Neuronal stem cell (in vitro differentiated cells): ENCODE data around the gene TOP3A.

Experiments used
- DNase-seq: peaks from one replicate; pipeline ENCODE4 v3.0.0-alpha.2; 2013; ENCODE audit warnings: low spot score
- H2AFZ ChIP-seq: one replicate; pipeline ENCODE4 v1.6.1; 2013; ENCODE audit warnings: mild to moderate bottlenecking, low read length, inconsistent platforms
- H2AK5ac ChIP-seq: 2 replicates; pipeline ENCODE4 v1.6.1; 2013; ENCODE audit warnings: low read depth, mild to moderate bottlenecking, inconsistent platforms, low read length, moderate library complexity, mixed read lengths
- H2BK120ac ChIP-seq: 2 replicates; pipeline ENCODE4 v1.6.1; 2013; ENCODE audit warnings: low read depth, mild to moderate bottlenecking, inconsistent platforms, low read length, moderate library complexity, mixed read lengths
- H2BK12ac ChIP-seq: one replicate; pipeline ENCODE4 v1.6.1; 2013; ENCODE audit warnings: low read length, inconsistent platforms
- H2BK15ac ChIP-seq: 2 replicates; pipeline ENCODE4 v1.6.1; 2013; ENCODE audit warnings: mild to moderate bottlenecking, low read length, inconsistent platforms, mixed read lengths
- H2BK5ac ChIP-seq: one replicate; pipeline ENCODE4 v1.6.1; 2013; ENCODE audit warnings: inconsistent platforms, mild to moderate bottlenecking, low read length, moderate library complexity
- H3K14ac ChIP-seq: one replicate; pipeline ENCODE4 v1.6.1; 2013; ENCODE audit warnings: low read length, inconsistent platforms
- H3K18ac ChIP-seq: 2 replicates; pipeline ENCODE4 v1.6.1; 2013; ENCODE audit warnings: low read length, inconsistent platforms
- H3K23ac ChIP-seq: 2 replicates; pipeline ENCODE4 v1.6.1; 2013; ENCODE audit warnings: low read depth, mild to moderate bottlenecking, mixed read lengths, low read length, inconsistent platforms; ENCODE audit not compliant: poor library complexity
- H3K27ac ChIP-seq: replicated peaks from 3 replicates; pipeline ENCODE4 v1.5.1; 2013; ENCODE audit warnings: low read length, inconsistent platforms
- H3K27me3 ChIP-seq, 3 experiments: 2 replicates each; pipeline ENCODE4 v1.6.1; 2013; ENCODE audit warnings: low read length in 3 of 3, mild to moderate bottlenecking in 2 of 3, inconsistent platforms in 1 of 3, low read depth in 1 of 3, mixed read lengths in 1 of 3, moderate library complexity in 1 of 3; ENCODE audit not compliant: control insufficient read depth in 3 of 3, insufficient read depth in 3 of 3
- H3K36me3 ChIP-seq, 2 donors: replicated peaks in 1 of 2; 2 replicates each; pipeline ENCODE4 v1.6.1; 2013; ENCODE audit warnings: low read length in 2 of 2; ENCODE audit not compliant: control insufficient read depth in 2 of 2, insufficient read depth in 2 of 2
- H3K4ac ChIP-seq: 2 replicates; pipeline ENCODE4 v1.6.1; 2013; ENCODE audit warnings: inconsistent platforms, mild to moderate bottlenecking, low read length, moderate library complexity
- H3K4me1 ChIP-seq, 2 donors: 1 replicate in 1 of 2; 2 replicates in 1 of 2; pipeline ENCODE4 v1.6.1; 2013; ENCODE audit warnings: low read length in 2 of 2, low read depth in 1 of 2; ENCODE audit not compliant: control insufficient read depth in 2 of 2, insufficient read depth in 1 of 2
- H3K4me2 ChIP-seq: one replicate; pipeline ENCODE4 v1.6.1; 2013; ENCODE audit warnings: mild to moderate bottlenecking, low read length, inconsistent platforms; ENCODE audit not compliant: insufficient read depth, poor library complexity, severe bottlenecking
- H3K4me3 ChIP-seq, 2 donors: 2 replicates each; pipeline ENCODE4 v1.5.1; 2013; ENCODE audit warnings: low read length in 2 of 2, mild to moderate bottlenecking in 2 of 2, inconsistent platforms in 1 of 2, moderate library complexity in 1 of 2
- H3K79me1 ChIP-seq: one replicate; pipeline ENCODE4 v1.6.1; 2013; ENCODE audit warnings: low read depth, mild to moderate bottlenecking, inconsistent platforms, low read length, moderate library complexity
- H3K9ac ChIP-seq: one replicate; pipeline ENCODE4 v1.6.1; 2013; ENCODE audit warnings: mild to moderate bottlenecking, low read depth, low read length, inconsistent platforms; ENCODE audit not compliant: poor library complexity
- H3K9me3 ChIP-seq, 2 donors: replicated peaks in 1 of 2; 2 replicates each; pipeline versions ENCODE3 to v1.6.1; 2013; ENCODE audit warnings: low read length in 2 of 2, mild to moderate bottlenecking in 2 of 2, inconsistent platforms in 1 of 2, low read depth in 1 of 2, mixed read lengths in 1 of 2, moderate library complexity in 1 of 2; ENCODE audit not compliant: control insufficient read depth in 2 of 2, insufficient read depth in 1 of 2
- H4K8ac ChIP-seq: one replicate; pipeline ENCODE4 v1.6.1; 2013; ENCODE audit warnings: low read depth, mild to moderate bottlenecking, inconsistent platforms, low read length, moderate library complexity
- H4K91ac ChIP-seq: one replicate; pipeline ENCODE4 v1.6.1; 2013; ENCODE audit warnings: low read length, low read depth, mild to moderate bottlenecking, inconsistent platforms; ENCODE audit not compliant: poor library complexity
- WGBS, 2 donors: extraction: QIAGEN DNeasy Blood & Tissue Kit; methylation state at CpG; one replicate each; pipeline ENCODE4 v1.1.7; 2013; ENCODE audit warnings: missing lambda C conversion rate in 2 of 2, mixed read lengths in 1 of 2; ENCODE audit not compliant: insufficient read length in 2 of 2, insufficient replicate concordance in 1 of 2; ENCODE audit errors: extremely low coverage in 2 of 2; 5-methylcytosine and 5-hydroxymethylcytosine counted together

TOP3A gene

DNA sequence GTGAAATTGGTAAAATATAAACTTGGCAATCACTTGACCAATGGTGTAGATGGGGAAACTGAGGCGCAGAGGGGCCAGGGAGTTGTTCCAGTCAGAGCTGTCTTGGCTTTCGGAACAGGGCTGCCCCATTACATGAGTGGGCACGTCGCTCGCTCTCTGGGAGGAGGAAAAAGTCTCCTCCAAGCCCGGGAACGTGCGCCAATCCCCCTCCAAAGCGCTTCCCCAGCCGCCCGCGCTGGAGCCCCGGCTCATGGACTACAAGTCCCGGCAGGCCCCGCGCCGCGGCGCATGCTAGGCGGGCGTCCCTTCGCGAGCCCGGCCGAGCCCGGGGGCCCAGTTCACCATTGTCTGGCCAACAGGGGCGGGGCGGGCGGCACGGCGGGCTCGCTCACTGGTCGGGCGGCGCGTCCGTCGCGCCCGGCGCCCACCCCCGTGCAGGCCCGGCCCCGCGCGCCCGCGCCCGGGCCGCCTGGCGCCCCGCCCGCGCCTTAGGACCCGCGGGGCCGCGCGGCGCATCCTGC is 89.6 kb downstream of the TOP3A start, which contains the start of gene LLGL1:
TSS of gene LLGL1 (plus strand) at position 515 of the 521 bp plus-strand sequence. CDS start 48 bp downstream, outside the sequence.
- Histone ChIP-seq H2AK5ac (peak within 1 kb of the TSS; percentile 98), H3K14ac (peak within 1 kb of the TSS; percentile 97), H3K4me2 (peak within 1 kb of the TSS; percentile 97), H2BK15ac (peak within 1 kb of the TSS; percentile 86), H2AFZ (peak within 1 kb of the TSS; percentile 88), H3K4me3 (peak within 1 kb of the TSS; percentile 80 to 88), H3K4me1 (peaks cover 34 to 36% of the 10 kb centered on the region in 2 donors), H3K23ac (peak within 1 kb of the TSS; percentile 58), H2BK12ac (peak within 1 kb of the TSS; percentile 64), H2BK5ac (peak within 1 kb of the TSS; percentile 100), H2BK120ac (peak within 1 kb of the TSS; percentile 95), H3K9ac (peak within 1 kb of the TSS; percentile 95), H3K27me3 (no peaks in the 10 kb centered on the region), H3K36me3 (peaks cover 0 to 2% of the 10 kb centered on the region in 2 donors), H3K9me3 (no peaks in the 10 kb centered on the region), H3K79me1 (peaks cover 24% of the 10 kb centered on the region), H4K91ac (peak within 1 kb of the TSS; percentile 97), H3K18ac (peak within 1 kb of the TSS; percentile 100), H3K4ac (peak within 1 kb of the TSS; percentile 95), H4K8ac (peak within 1 kb of the TSS; percentile 98), H3K27ac (peak within 1 kb of the TSS; percentile 99)
- DNase-seq, result peak; percentile 97
- no CpG with 5 or more reads among the region's 60 CpGs for WGBS, 2 donors

DNA sequence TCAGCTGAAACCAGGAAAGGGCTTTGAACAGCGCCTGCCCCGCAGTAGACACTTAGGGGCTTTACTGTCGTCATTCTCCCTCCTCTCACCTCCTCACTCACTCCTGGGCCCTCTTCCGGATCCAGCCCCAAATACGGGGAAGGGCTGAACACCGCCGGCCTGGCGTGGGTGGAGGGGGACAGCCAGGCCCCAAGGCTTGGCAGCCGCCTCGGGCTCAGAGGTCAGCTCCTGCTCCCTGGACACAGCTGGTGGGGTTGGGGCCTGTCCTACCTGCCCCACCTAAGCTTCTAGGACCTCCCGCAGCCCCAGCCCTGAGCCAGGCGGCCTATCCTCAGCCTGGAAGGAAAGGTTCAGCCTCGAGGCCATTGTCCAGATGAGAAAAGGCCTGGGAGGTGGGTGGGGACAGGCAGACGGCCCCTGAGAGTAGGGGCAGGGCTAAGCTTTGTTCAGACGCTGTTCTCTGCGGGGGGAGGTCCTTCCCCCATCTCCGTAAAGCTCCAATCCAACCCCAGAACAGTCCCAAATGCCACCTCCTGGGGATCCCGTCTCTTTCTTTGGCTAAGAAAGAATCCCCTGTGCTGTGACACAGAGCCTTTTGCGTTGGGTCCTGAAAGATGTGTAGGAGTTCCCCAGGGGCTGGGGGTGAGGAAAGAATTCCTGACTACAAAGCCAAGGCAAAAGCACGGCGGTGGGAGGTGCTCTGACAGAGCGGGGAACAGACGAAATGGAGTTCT is 90.2 kb downstream of the TOP3A start:
- Histone ChIP-seq H3K79me1 (peaks cover 20% of the 10 kb centered on the region), H2AFZ (peak overlapping the region; percentile 88), H3K4me2 (peak overlapping the region; percentile 97), H3K27me3 (no peaks in the 10 kb centered on the region), H3K36me3 (peaks cover 0 to 2% of the 10 kb centered on the region in 2 donors), H3K9me3 (no peaks in the 10 kb centered on the region), H3K14ac (peak overlapping the region; percentile 97), H2BK120ac (peak overlapping the region; percentile 95), H4K91ac (peak overlapping the region; percentile 97), H2AK5ac (peak overlapping the region; percentile 98), H3K4me3 (peak overlapping the region; percentile 61 to 72), H3K27ac (peak overlapping the region; percentile 99), H3K23ac (no peak overlapping the region), H3K4ac (peak overlapping the region; percentile 95), H2BK12ac (no peak overlapping the region), H3K18ac (peak overlapping the region; percentile 100), H4K8ac (peak overlapping the region; percentile 98), H3K9ac (peak overlapping the region; percentile 83), H2BK5ac (peak overlapping the region; percentile 100), H3K4me1 (peaks cover 29 to 31% of the 10 kb centered on the region in 2 donors), H2BK15ac (peak overlapping the region; percentile 86)
- no CpG with 5 or more reads among the region's 23 CpGs for whole genome bisulfite sequencing, 2 donors
- peak; percentile 95 for DNase-seq

DNA sequence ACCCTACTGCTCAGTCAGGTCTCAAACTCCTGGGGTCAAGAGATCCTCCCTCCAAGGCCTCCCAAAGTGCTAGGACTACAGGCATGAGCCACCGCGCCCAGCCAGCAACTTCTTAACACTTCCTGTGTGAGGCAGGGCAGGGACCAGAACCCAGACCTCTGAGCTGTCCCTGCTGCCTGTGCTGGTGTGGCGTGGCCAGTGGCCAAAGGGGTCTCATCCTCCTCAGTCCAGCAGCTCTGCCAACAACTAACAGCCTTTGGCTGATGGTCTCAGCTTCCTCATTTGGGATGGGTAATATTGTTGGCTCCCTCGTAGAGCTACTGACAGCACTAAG is 90.8 kb downstream of the TOP3A start:
- Histone ChIP-seq H4K8ac (no peak overlapping the region), H3K9ac (peak overlapping the region; percentile 87), H4K91ac (no peak overlapping the region), H3K23ac (no peak overlapping the region), H3K4ac (no peak overlapping the region), H3K4me3 (peak overlapping the region; percentile 19 to 61), H3K4me2 (peak overlapping the region; percentile 23), H3K4me1 (peaks cover 23 to 27% of the 10 kb centered on the region in 2 donors), H2BK15ac (peak overlapping the region; percentile 11), H2BK120ac (peak overlapping the region; percentile 1), H2BK12ac (peak overlapping the region; percentile 36), H3K79me1 (peaks cover 18% of the 10 kb centered on the region), H3K9me3 (no peaks in the 10 kb centered on the region), H3K27me3 (no peaks in the 10 kb centered on the region), H3K14ac (no peak overlapping the region), H3K18ac (peak overlapping the region; percentile 97), H2BK5ac (peak overlapping the region; percentile 26), H2AK5ac (no peak overlapping the region), H3K36me3 (peaks cover 0 to 2% of the 10 kb centered on the region in 2 donors), H2AFZ (peak overlapping the region; percentile 88), H3K27ac (peak overlapping the region; percentile 99)
- no CpG with 5 or more reads among the region's 4 CpGs for WGBS, 2 donors
- DNase-seq, result no peak
